Hair follicle dermal papilla cell (primary cell): ENCODE data around the gene HRK. TPM values are rescaled to one million over a fixed set of nuclear protein-coding genes. Genes with fewer than 3 reads are reported as not detected.

Experiments
- total RNA-seq: library from RNA; depleted of rRNA; stranded (reverse); fragments of >200 nt; gene quantifications from 2 replicates; pipeline ENCODE4 v1.2.3, GENCODE V29; 2012

Gene HRK
- total RNA-seq, result not detected in 2 replicates

GRCh38 chr12:116881325-116881876 lies at the start of gene HRK:
HRK (minus strand) TSS chr12:116881441; CDS start chr12:116881307, 134 bp downstream.

GRCh38 chr12:116910645-116911451 lies 29.6 kb upstream of the HRK start, which contains the start of gene FBXW8:
FBXW8 (plus strand) TSS chr12:116910950; CDS start chr12:116911038, 88 bp downstream.

Other genes with a start within 250 kb of the HRK start
- gene SPRING1, start 143.4 kb downstream of the HRK start, total RNA-seq, result 30.5 and 33.8 TPM in 2 replicates
- gene RNFT2, start 143.1 kb downstream of the HRK start, total RNA-seq, result 0.97 TPM in 2 replicates
- gene FBXW8, start 29.5 kb upstream of the HRK start, total RNA-seq, result 36.4 and 43.2 TPM in 2 replicates
- not detected in 2 replicates for gene TESC, start 218.0 kb upstream of the HRK start, total RNA-seq